Measurements from ENCODE around the gene TRRAP.

TRRAP gene

GRCh38 chr7:98887038-98887437, 8.7 kb downstream of the TRRAP start:
- H3K9me3 ChIP-seq (ENCODE audit: control extremely low read depth in 1 of 5, control insufficient read depth in 4 of 5, insufficient read depth in 2 of 5, low read depth in 1 of 5, low read length in 4 of 5) = no peaks in the 10 kb centered on the region
- no peaks in the 10 kb centered on the region for H3K4me1 ChIP-seq (ENCODE audit: control extremely low read depth in 1 of 4, control insufficient read depth in 4 of 4, insufficient read depth in 4 of 4, low read length in 3 of 4)
- DNase-seq = no peak
- POLR2A ChIA-PET = interaction anchor here (0.6 kb wide), 1 partner anchor 618 kb away, joined by 4 read pairs; the partner anchor contains the start of gene ZKSCAN5
- CTCF ChIA-PET = interaction anchor here (1.0 kb wide), 1 partner anchor 10 kb away, joined by 3 read pairs; no protein-coding TSS in a partner anchor
- H3K27me3 ChIP-seq (replicated peaks in 2 of 5; ENCODE audit: control insufficient read depth in 4 of 5, insufficient read depth in 5 of 5, low read length in 4 of 5) = no peaks in the 10 kb centered on the region
- no peak overlapping the region for H3K4me3 ChIP-seq (ENCODE audit: control insufficient read depth in 1 of 7, extremely low read depth in 1 of 7, insufficient read depth in 4 of 7, low read depth in 2 of 7, low read length in 6 of 7)
- H3K27ac ChIP-seq (ENCODE audit: insufficient read depth in 1 of 2, low read depth in 1 of 2, low read length in 2 of 2, poor library complexity in 1 of 2, severe bottlenecking in 2 of 2) = no peak overlapping the region
- H3K36me3 ChIP-seq (ENCODE audit: control insufficient read depth in 4 of 4, insufficient read depth in 4 of 4, low read length in 3 of 4) = peaks cover 18 to 79% (median 47%) of the 10 kb centered on the region in 4 experiments

GRCh38 chr7:98892609-98893008, 14.3 kb downstream of the TRRAP start:
- Histone ChIP-seq H3K36me3 (ENCODE audit: control insufficient read depth in 4 of 4, insufficient read depth in 4 of 4, low read length in 3 of 4) (peaks cover 24 to 84% (median 61%) of the 10 kb centered on the region in 4 experiments), H3K9me3 (ENCODE audit: control extremely low read depth in 1 of 5, control insufficient read depth in 4 of 5, insufficient read depth in 2 of 5, low read depth in 1 of 5, low read length in 4 of 5) (no peaks in the 10 kb centered on the region), H3K4me1 (ENCODE audit: control extremely low read depth in 1 of 4, control insufficient read depth in 4 of 4, insufficient read depth in 4 of 4, low read length in 3 of 4) (no peaks in the 10 kb centered on the region), H3K27ac (ENCODE audit: insufficient read depth in 1 of 2, low read depth in 1 of 2, low read length in 2 of 2, poor library complexity in 1 of 2, severe bottlenecking in 2 of 2) (no peak overlapping the region), H3K4me3 (ENCODE audit: control insufficient read depth in 1 of 7, extremely low read depth in 1 of 7, insufficient read depth in 4 of 7, low read depth in 2 of 7, low read length in 6 of 7) (no peak overlapping the region), H3K27me3 (replicated peaks in 2 of 5; ENCODE audit: control insufficient read depth in 4 of 5, insufficient read depth in 5 of 5, low read length in 4 of 5) (no peaks in the 10 kb centered on the region)
- 97% methylated on average over 7 of the region's 7 CpGs for WGBS (ENCODE audit: insufficient coverage)
- ChIA-PET POLR2A (no interaction called here), CTCF (interaction anchor here (1.4 kb wide), 1 partner anchor 15 kb away, joined by 5 read pairs; the partner anchor contains the start of gene TRRAP)
- no peak for DNase-seq

GRCh38 chr7:98899816-98900215, 21.5 kb downstream of the TRRAP start:
- Histone ChIP-seq H3K9me3 (ENCODE audit: control extremely low read depth in 1 of 5, control insufficient read depth in 4 of 5, insufficient read depth in 2 of 5, low read depth in 1 of 5, low read length in 4 of 5) (no peaks in the 10 kb centered on the region), H3K4me3 (ENCODE audit: control insufficient read depth in 1 of 7, extremely low read depth in 1 of 7, insufficient read depth in 4 of 7, low read depth in 2 of 7, low read length in 6 of 7) (no peak overlapping the region), H3K27me3 (replicated peaks in 2 of 5; ENCODE audit: control insufficient read depth in 4 of 5, insufficient read depth in 5 of 5, low read length in 4 of 5) (no peaks in the 10 kb centered on the region), H3K27ac (ENCODE audit: insufficient read depth in 1 of 2, low read depth in 1 of 2, low read length in 2 of 2, poor library complexity in 1 of 2, severe bottlenecking in 2 of 2) (no peak overlapping the region), H3K36me3 (ENCODE audit: control insufficient read depth in 4 of 4, insufficient read depth in 4 of 4, low read length in 3 of 4) (peaks cover 30 to 95% (median 70%) of the 10 kb centered on the region in 4 experiments), H3K4me1 (ENCODE audit: control extremely low read depth in 1 of 4, control insufficient read depth in 4 of 4, insufficient read depth in 4 of 4, low read length in 3 of 4) (no peaks in the 10 kb centered on the region)
- no peak for DNase-seq
- 99% methylated on average over 6 of the region's 7 CpGs for WGBS (ENCODE audit: insufficient coverage)
- ChIA-PET CTCF (no interaction called here), POLR2A (no interaction called here)

GRCh38 chr7:98900815-98901214, 22.5 kb downstream of the TRRAP start:
- Histone ChIP-seq H3K27me3 (replicated peaks in 2 of 5; ENCODE audit: control insufficient read depth in 4 of 5, insufficient read depth in 5 of 5, low read length in 4 of 5) (no peaks in the 10 kb centered on the region), H3K27ac (ENCODE audit: insufficient read depth in 1 of 2, low read depth in 1 of 2, low read length in 2 of 2, poor library complexity in 1 of 2, severe bottlenecking in 2 of 2) (no peak overlapping the region), H3K4me3 (ENCODE audit: control insufficient read depth in 1 of 7, extremely low read depth in 1 of 7, insufficient read depth in 4 of 7, low read depth in 2 of 7, low read length in 6 of 7) (no peak overlapping the region), H3K36me3 (ENCODE audit: control insufficient read depth in 4 of 4, insufficient read depth in 4 of 4, low read length in 3 of 4) (peaks cover 35 to 95% (median 74%) of the 10 kb centered on the region in 4 experiments), H3K9me3 (ENCODE audit: control extremely low read depth in 1 of 5, control insufficient read depth in 4 of 5, insufficient read depth in 2 of 5, low read depth in 1 of 5, low read length in 4 of 5) (no peaks in the 10 kb centered on the region), H3K4me1 (ENCODE audit: control extremely low read depth in 1 of 4, control insufficient read depth in 4 of 4, insufficient read depth in 4 of 4, low read length in 3 of 4) (no peaks in the 10 kb centered on the region)
- WGBS (ENCODE audit: insufficient coverage) = 100% methylated on average over 2 of the region's 3 CpGs
- POLR2A ChIA-PET = no interaction called here
- no peak for DNase-seq
- CTCF ChIA-PET = interaction anchor here (0.7 to 1.3 kb wide), 2 partner anchors 7 to 9 kb away, joined by 3 to 4 read pairs; no protein-coding TSS in a partner anchor

GRCh38 chr7:98902523-98902922, 24.2 kb downstream of the TRRAP start:
- ChIA-PET POLR2A (no interaction called here), CTCF (interaction anchor here (1.7 kb wide), 1 partner anchor 11 kb away, joined by 6 read pairs; no protein-coding TSS in a partner anchor)
- no peak for DNase-seq
- Histone ChIP-seq H3K27ac (ENCODE audit: insufficient read depth in 1 of 2, low read depth in 1 of 2, low read length in 2 of 2, poor library complexity in 1 of 2, severe bottlenecking in 2 of 2) (no peak overlapping the region), H3K9me3 (ENCODE audit: control extremely low read depth in 1 of 5, control insufficient read depth in 4 of 5, insufficient read depth in 2 of 5, low read depth in 1 of 5, low read length in 4 of 5) (no peaks in the 10 kb centered on the region), H3K27me3 (replicated peaks in 2 of 5; ENCODE audit: control insufficient read depth in 4 of 5, insufficient read depth in 5 of 5, low read length in 4 of 5) (no peaks in the 10 kb centered on the region), H3K36me3 (ENCODE audit: control insufficient read depth in 4 of 4, insufficient read depth in 4 of 4, low read length in 3 of 4) (peaks cover 35 to 93% (median 66%) of the 10 kb centered on the region in 4 experiments), H3K4me3 (ENCODE audit: control insufficient read depth in 1 of 7, extremely low read depth in 1 of 7, insufficient read depth in 4 of 7, low read depth in 2 of 7, low read length in 6 of 7) (no peak overlapping the region), H3K4me1 (ENCODE audit: control extremely low read depth in 1 of 4, control insufficient read depth in 4 of 4, insufficient read depth in 4 of 4, low read length in 3 of 4) (no peaks in the 10 kb centered on the region)
- no CpG with 5 or more reads among the region's 3 CpGs for WGBS (ENCODE audit: insufficient coverage)

GRCh38 chr7:98903246-98903645, 24.9 kb downstream of the TRRAP start:
- ChIA-PET POLR2A (no interaction called here), CTCF (interaction anchor here (0.9 to 1.7 kb wide), 2 partner anchors 10 to 18 kb away, joined by 5 to 6 read pairs; no protein-coding TSS in a partner anchor)
- 100% methylated on average over 4 of the region's 4 CpGs for WGBS (ENCODE audit: insufficient coverage)
- H3K9me3 ChIP-seq (ENCODE audit: control extremely low read depth in 1 of 5, control insufficient read depth in 4 of 5, insufficient read depth in 2 of 5, low read depth in 1 of 5, low read length in 4 of 5) = no peaks in the 10 kb centered on the region
- no peak for DNase-seq
- H3K4me3 ChIP-seq (ENCODE audit: control insufficient read depth in 1 of 7, extremely low read depth in 1 of 7, insufficient read depth in 4 of 7, low read depth in 2 of 7, low read length in 6 of 7) = no peak overlapping the region
- peaks cover 37 to 93% (median 66%) of the 10 kb centered on the region in 4 experiments for H3K36me3 ChIP-seq (ENCODE audit: control insufficient read depth in 4 of 4, insufficient read depth in 4 of 4, low read length in 3 of 4)
- H3K27ac ChIP-seq (ENCODE audit: insufficient read depth in 1 of 2, low read depth in 1 of 2, low read length in 2 of 2, poor library complexity in 1 of 2, severe bottlenecking in 2 of 2) = no peak overlapping the region
- H3K27me3 ChIP-seq (replicated peaks in 2 of 5; ENCODE audit: control insufficient read depth in 4 of 5, insufficient read depth in 5 of 5, low read length in 4 of 5) = no peaks in the 10 kb centered on the region
- no peaks in the 10 kb centered on the region for H3K4me1 ChIP-seq (ENCODE audit: control extremely low read depth in 1 of 4, control insufficient read depth in 4 of 4, insufficient read depth in 4 of 4, low read length in 3 of 4)

- 92% methylated on average over 4 of the region's 5 CpGs for WGBS (ENCODE audit: insufficient coverage)
- Histone ChIP-seq H3K36me3 (ENCODE audit: control insufficient read depth in 4 of 4, insufficient read depth in 4 of 4, low read length in 3 of 4) (peaks cover 36 to 92% (median 60%) of the 10 kb centered on the region in 4 experiments), H3K27me3 (replicated peaks in 2 of 5; ENCODE audit: control insufficient read depth in 4 of 5, insufficient read depth in 5 of 5, low read length in 4 of 5) (no peaks in the 10 kb centered on the region), H3K4me1 (ENCODE audit: control extremely low read depth in 1 of 4, control insufficient read depth in 4 of 4, insufficient read depth in 4 of 4, low read length in 3 of 4) (no peaks in the 10 kb centered on the region), H3K27ac (ENCODE audit: insufficient read depth in 1 of 2, low read depth in 1 of 2, low read length in 2 of 2, poor library complexity in 1 of 2, severe bottlenecking in 2 of 2) (no peak overlapping the region), H3K9me3 (ENCODE audit: control extremely low read depth in 1 of 5, control insufficient read depth in 4 of 5, insufficient read depth in 2 of 5, low read depth in 1 of 5, low read length in 4 of 5) (no peaks in the 10 kb centered on the region), H3K4me3 (ENCODE audit: control insufficient read depth in 1 of 7, extremely low read depth in 1 of 7, insufficient read depth in 4 of 7, low read depth in 2 of 7, low read length in 6 of 7) (no peak overlapping the region)
- POLR2A ChIA-PET = interaction anchor here (0.8 kb wide), 1 partner anchor 23 kb away, joined by 3 read pairs; no protein-coding TSS in a partner anchor
- CTCF ChIA-PET = interaction anchor here (1.1 to 1.2 kb wide), 2 partner anchors 10 to 16 kb away, joined by 3 read pairs; no protein-coding TSS in a partner anchor
- no peak for DNase-seq
Measured at GRCh38 chr7:98907570-98907969, 29.2 kb downstream of the TRRAP start.
